Naive thymus-derived CD4-positive, alpha-beta T cell (primary cell): ENCODE measurements around the gene ERCC8. TPM values are rescaled to one million over a fixed set of nuclear protein-coding genes. Genes with fewer than 3 reads are reported as not detected.

ENCODE experiments used
- ATAC-seq: fragments of 150-1000 bp; cut with Tn5 transposase; 2 replicates; pipeline ENCODE4 v1.10.0; 2021; ENCODE audit warnings: mild to moderate bottlenecking, moderate library complexity
- CTCF ChIA-PET: fragments of 350-600 bp; sonication (Branson Sonifier 250); formaldehyde crosslinking; loops from one replicate; lab custom pipeline; 2021; ENCODE audit warnings: antibody characterized with exemption; lab: Charles Lee
- POLR2A ChIA-PET: fragments of 350-600 bp; sonication (Branson Sonifier 250); formaldehyde crosslinking; loops from one replicate; lab custom pipeline; 2021; ENCODE audit warnings: antibody characterized with exemption, inconsistent platforms; lab: Charles Lee
- DNase-seq, 9 donors: peaks; one replicate each; pipeline versions ENCODE4 v3.0.0 to v3.0.0-alpha.2; 2020 to 2022; ENCODE audit warnings: mixed read lengths in 1 of 9
- H3K27ac ChIP-seq: one replicate; pipeline ENCODE4 v1.7.0; 2013; ENCODE audit warnings: mild to moderate bottlenecking, low read depth, low read length, moderate library complexity
- H3K27me3 ChIP-seq, 2 donors: one replicate each; pipeline ENCODE4 v1.7.0; 2013; ENCODE audit warnings: low read length in 2 of 2, mild to moderate bottlenecking in 2 of 2, moderate library complexity in 2 of 2; ENCODE audit not compliant: control insufficient read depth in 2 of 2, insufficient read depth in 2 of 2
- H3K36me3 ChIP-seq, 3 experiments: 1 replicate in 2 of 3; 2 replicates in 1 of 3; pipeline ENCODE4 v1.7.0; 2013; ENCODE audit warnings: low read length in 3 of 3, mild to moderate bottlenecking in 3 of 3, moderate library complexity in 1 of 3; ENCODE audit not compliant: insufficient read depth in 3 of 3, control insufficient read depth in 2 of 3
- H3K4me1 ChIP-seq, 2 donors: one replicate each; pipeline ENCODE4 v1.7.0; 2013; ENCODE audit warnings: low read length in 2 of 2, mild to moderate bottlenecking in 2 of 2, moderate library complexity in 1 of 2; ENCODE audit not compliant: control insufficient read depth in 2 of 2, insufficient read depth in 2 of 2
- H3K4me3 ChIP-seq: 2 replicates; pipeline ENCODE4 v1.7.0; 2013; ENCODE audit warnings: mild to moderate bottlenecking, low read length
- H3K9me3 ChIP-seq, 3 experiments: 1 replicate in 2 of 3; 2 replicates in 1 of 3; pipeline ENCODE4 v1.7.0; 2013; ENCODE audit warnings: low read length in 3 of 3; ENCODE audit not compliant: control insufficient read depth in 2 of 3
- H3K27ac Mint-ChIP-seq, 9 donors: one replicate each; pipeline ENCODE4 v1.8.0; 2020 to 2022; ENCODE audit warnings: mixed read lengths in 9 of 9, mild to moderate bottlenecking in 8 of 9, moderate library complexity in 5 of 9, inconsistent platforms in 2 of 9
- H3K27me3 Mint-ChIP-seq, 5 donors: one replicate each; pipeline ENCODE4 v1.8.0; 2021 to 2022; ENCODE audit warnings: mixed read lengths in 5 of 5, mild to moderate bottlenecking in 1 of 5
- H3K36me3 Mint-ChIP-seq, 5 donors: one replicate each; pipeline ENCODE4 v1.8.0; 2020 to 2022; ENCODE audit warnings: mixed read lengths in 5 of 5, mild to moderate bottlenecking in 3 of 5, inconsistent platforms in 1 of 5
- H3K4me1 Mint-ChIP-seq, 7 donors: one replicate each; pipeline ENCODE4 v1.8.0; 2020 to 2022; ENCODE audit warnings: mixed read lengths in 7 of 7, mild to moderate bottlenecking in 3 of 7, inconsistent platforms in 1 of 7
- H3K4me3 Mint-ChIP-seq, 10 donors: one replicate each; pipeline ENCODE4 v1.8.0; 2020 to 2022; ENCODE audit warnings: mild to moderate bottlenecking in 10 of 10, mixed read lengths in 10 of 10, moderate library complexity in 6 of 10, inconsistent platforms in 2 of 10
- H3K9me3 Mint-ChIP-seq, 11 donors: one replicate each; pipeline ENCODE4 v1.8.0; 2020 to 2022; ENCODE audit warnings: mixed read lengths in 11 of 11, mild to moderate bottlenecking in 4 of 11, inconsistent platforms in 1 of 11, moderate library complexity in 1 of 11
- intact Hi-C, 2 donors: fragments of 100-400 bp; cut with micrococcal nuclease; formaldehyde crosslinking; loops; one replicate each; pipeline ENCODE4 v1.15.1; 2023
- polyA plus RNA-seq, 2 donors: library from polyadenylated mRNA; unstranded; fragments of 300-500 nt; fragmentation: Illumina TruSeq; gene quantifications; one replicate each; pipeline ENCODE4 v1.2.3, GENCODE V29; 2021
- total RNA-seq, 6 experiments: library from RNA in 5 of 6; stranded (reverse) in 5 of 6; gene quantifications; 1 replicate in 5 of 6; 2 replicates in 1 of 6; pipeline ENCODE4 v1.2.3 and lab custom pipeline; 2021 to 2026

The ERCC8 gene
- total and polyA plus RNA-seq, 7 experiments from 2014 or later = 4.9 to 19.6 (median 8.8) TPM

GRCh38 chr5:60980511-60980910, 35.6 kb upstream of the ERCC8 start:
- peaks cover 4 to 57% (median 50%) of the 10 kb centered on the region in 5 donors for H3K36me3 Mint-ChIP-seq
- CTCF ChIA-PET = no interaction called here
- Histone ChIP-seq H3K27me3 (no peaks in the 10 kb centered on the region), H3K4me3 (no peak overlapping the region), H3K27ac (no peak overlapping the region), H3K36me3 (no peaks in the 10 kb centered on the region), H3K9me3 (peaks cover 0 to 6% (median 0%) of the 10 kb centered on the region in 3 experiments), H3K4me1 (no peaks in the 10 kb centered on the region)
- no peak for DNase-seq
- peaks cover 0 to 11% (median 5%) of the 10 kb centered on the region in 7 donors for H3K4me1 Mint-ChIP-seq
- no peak overlapping the region for H3K27ac Mint-ChIP-seq
- no peak overlapping the region for H3K4me3 Mint-ChIP-seq
- peaks cover 17 to 47% (median 24%) of the 10 kb centered on the region in 11 donors for H3K9me3 Mint-ChIP-seq
- H3K27me3 Mint-ChIP-seq = no peaks in the 10 kb centered on the region
- POLR2A ChIA-PET = no interaction called here
- intact Hi-C loops = no loop called here
- no peak for ATAC-seq

GRCh38 chr5:60978968-60979367, 34.1 kb upstream of the ERCC8 start:
- peaks cover 2 to 60% (median 51%) of the 10 kb centered on the region in 5 donors for H3K36me3 Mint-ChIP-seq

GRCh38 chr5:60977956-60978737, 33.3 kb upstream of the ERCC8 start:
- ATAC-seq = no peak
- H3K4me3 Mint-ChIP-seq = no peak overlapping the region
- peaks cover 0 to 6% (median 0%) of the 10 kb centered on the region in 3 experiments for H3K9me3 ChIP-seq
- peaks cover 0 to 22% (median 13%) of the 10 kb centered on the region in 7 donors for H3K4me1 Mint-ChIP-seq
- peaks cover 2 to 60% (median 55%) of the 10 kb centered on the region in 5 donors for H3K36me3 Mint-ChIP-seq
- intact Hi-C loops = no loop called here
- H3K27me3 Mint-ChIP-seq = no peaks in the 10 kb centered on the region
- H3K4me3 ChIP-seq = no peak overlapping the region
- H3K27me3 ChIP-seq = no peaks in the 10 kb centered on the region
- H3K4me1 ChIP-seq = no peaks in the 10 kb centered on the region
- DNase-seq = no peak
- peaks cover 13 to 35% (median 21%) of the 10 kb centered on the region in 11 donors for H3K9me3 Mint-ChIP-seq
- no peak overlapping the region for H3K27ac ChIP-seq
- ChIA-PET CTCF (interaction anchor here (0.9 kb wide), 1 partner anchor 12 kb away, joined by 3 read pairs; no protein-coding TSS in a partner anchor), POLR2A (no interaction called here)
- H3K27ac Mint-ChIP-seq = no peak overlapping the region
- no peaks in the 10 kb centered on the region for H3K36me3 ChIP-seq

More at GRCh38 chr5:60978968-60979367, 34.1 kb upstream of the ERCC8 start:
- peaks cover 13 to 35% (median 21%) of the 10 kb centered on the region in 11 donors for H3K9me3 Mint-ChIP-seq
- Histone ChIP-seq H3K9me3 (peaks cover 0 to 6% (median 0%) of the 10 kb centered on the region in 3 experiments), H3K27me3 (no peaks in the 10 kb centered on the region), H3K4me1 (no peaks in the 10 kb centered on the region), H3K4me3 (no peak overlapping the region), H3K27ac (no peak overlapping the region), H3K36me3 (no peaks in the 10 kb centered on the region)
- DNase-seq = no peak
- no peaks in the 10 kb centered on the region for H3K27me3 Mint-ChIP-seq
- H3K27ac Mint-ChIP-seq = no peak overlapping the region
- ChIA-PET POLR2A (no interaction called here), CTCF (interaction anchor here (0.6 to 0.9 kb wide), 2 partner anchors 11 to 390 kb away, joined by 3 read pairs; no protein-coding TSS in a partner anchor)
- no peak overlapping the region for H3K4me3 Mint-ChIP-seq
- H3K4me1 Mint-ChIP-seq = peaks cover 0 to 19% (median 10%) of the 10 kb centered on the region in 7 donors
- ATAC-seq = no peak
- intact Hi-C loops = no loop called here

- no peaks in the 10 kb centered on the region for H3K4me1 ChIP-seq
- Mint-ChIP-seq H3K9me3 (peaks cover 6 to 42% (median 22%) of the 10 kb centered on the region in 11 donors), H3K4me1 (peaks cover 0 to 37% (median 22%) of the 10 kb centered on the region in 7 donors), H3K36me3 (peaks cover 2 to 55% (median 34%) of the 10 kb centered on the region in 5 donors), H3K27ac (no peak overlapping the region), H3K4me3 (peak overlapping the region in 3 of 10 donors; percentile 9 to 21 (median 18)), H3K27me3 (no peaks in the 10 kb centered on the region)
- ChIA-PET POLR2A (interaction anchor here (0.6 kb wide), 1 partner anchor 332 kb away, joined by 3 read pairs; no protein-coding TSS in a partner anchor), CTCF (no interaction called here)
- DNase-seq (peak in 1 of 9 donors; percentile 32), ATAC-seq (no peak)
- H3K27me3 ChIP-seq = no peaks in the 10 kb centered on the region
- no peaks in the 10 kb centered on the region for H3K36me3 ChIP-seq
- H3K4me3 ChIP-seq = no peak overlapping the region
- H3K9me3 ChIP-seq = no peaks in the 10 kb centered on the region
- intact Hi-C loops = no loop called here
- H3K27ac ChIP-seq = no peak overlapping the region
Measured at GRCh38 chr5:60972231-60972630, 27.4 kb upstream of the ERCC8 start.

- POLR2A ChIA-PET = no interaction called here
- no peaks in the 10 kb centered on the region for H3K27me3 Mint-ChIP-seq
- no peaks in the 10 kb centered on the region for H3K27me3 ChIP-seq
- no peak overlapping the region for H3K4me3 ChIP-seq
- H3K9me3 ChIP-seq = peaks cover 0 to 4% (median 0%) of the 10 kb centered on the region in 3 experiments
- no peak for DNase-seq
- H3K4me3 Mint-ChIP-seq = no peak overlapping the region
- peaks cover 0 to 29% (median 12%) of the 10 kb centered on the region in 7 donors for H3K4me1 Mint-ChIP-seq
- H3K27ac ChIP-seq = no peak overlapping the region
- ATAC-seq = no peak
- intact Hi-C loops = loop anchor here (2.0 kb wide), 2 partner anchors 17 to 697 kb away; partner anchors contain the start of genes ERCC8 (in 1 of the 2) and NDUFAF2 (in 1 of the 2)
- peaks cover 0 to 15% (median 9%) of the 10 kb centered on the region in 11 donors for H3K9me3 Mint-ChIP-seq
- no peak overlapping the region for H3K27ac Mint-ChIP-seq
- H3K4me1 ChIP-seq = no peaks in the 10 kb centered on the region
- H3K36me3 ChIP-seq = no peaks in the 10 kb centered on the region
- CTCF ChIA-PET = interaction anchor here (0.6 to 0.7 kb wide), 2 partner anchors 16 to 621 kb away, joined by 3 read pairs; no protein-coding TSS in a partner anchor
- H3K36me3 Mint-ChIP-seq = peaks cover 0 to 16% (median 11%) of the 10 kb centered on the region in 5 donors
Measured at GRCh38 chr5:60961685-60962084, 16.8 kb upstream of the ERCC8 start.

GRCh38 chr5:60960591-60960990, 15.7 kb upstream of the ERCC8 start:
- peaks cover 0 to 8% (median under 1%) of the 10 kb centered on the region in 11 donors for H3K9me3 Mint-ChIP-seq
- Histone ChIP-seq H3K9me3 (no peaks in the 10 kb centered on the region), H3K4me3 (no peak overlapping the region), H3K36me3 (no peaks in the 10 kb centered on the region), H3K27ac (no peak overlapping the region), H3K4me1 (no peaks in the 10 kb centered on the region), H3K27me3 (no peaks in the 10 kb centered on the region)
- H3K27me3 Mint-ChIP-seq = no peaks in the 10 kb centered on the region
- peaks cover 0 to 7% (median 6%) of the 10 kb centered on the region in 5 donors for H3K36me3 Mint-ChIP-seq
- ChIA-PET CTCF (interaction anchor here (5.1 kb wide), 1 partner anchor 698 kb away, joined by 32 read pairs; no protein-coding TSS in a partner anchor), POLR2A (interaction anchor here (1.1 kb wide), 1 partner anchor 16 kb away, joined by 3 read pairs; the partner anchor contains the start of gene ERCC8)
- peak; percentile 54 for ATAC-seq
- DNase-seq = peak in 5 of 9 donors; percentile 18 to 48 (median 39)
- peak overlapping the region in 1 of 9 donors; percentile 8 for H3K27ac Mint-ChIP-seq
- peak overlapping the region in 1 of 10 donors; percentile 9 for H3K4me3 Mint-ChIP-seq
- H3K4me1 Mint-ChIP-seq = peaks cover 0 to 30% (median 17%) of the 10 kb centered on the region in 7 donors
- intact Hi-C loops = loop anchor here (1.0 to 2.0 kb wide), 4 partner anchors 15 to 698 kb away; partner anchors contain the start of genes ERCC8 (in 2 of the 2) and NDUFAF2 (in 2 of the 2)
